Ammon's horn (tissue), 1 donor: ENCODE measurements around the gene SPSB1.
"Not testable (repeated sequence)": the region's sequence is repeated elsewhere in the genome, so short reads cannot be mapped to it uniquely, and the experiment has no call there.

Source experiments
- DNase-seq: peaks from one replicate; pipeline ENCODE4 v3.0.0-alpha.2; 2016; ENCODE audit warnings: low spot score

Gene SPSB1

DNA sequence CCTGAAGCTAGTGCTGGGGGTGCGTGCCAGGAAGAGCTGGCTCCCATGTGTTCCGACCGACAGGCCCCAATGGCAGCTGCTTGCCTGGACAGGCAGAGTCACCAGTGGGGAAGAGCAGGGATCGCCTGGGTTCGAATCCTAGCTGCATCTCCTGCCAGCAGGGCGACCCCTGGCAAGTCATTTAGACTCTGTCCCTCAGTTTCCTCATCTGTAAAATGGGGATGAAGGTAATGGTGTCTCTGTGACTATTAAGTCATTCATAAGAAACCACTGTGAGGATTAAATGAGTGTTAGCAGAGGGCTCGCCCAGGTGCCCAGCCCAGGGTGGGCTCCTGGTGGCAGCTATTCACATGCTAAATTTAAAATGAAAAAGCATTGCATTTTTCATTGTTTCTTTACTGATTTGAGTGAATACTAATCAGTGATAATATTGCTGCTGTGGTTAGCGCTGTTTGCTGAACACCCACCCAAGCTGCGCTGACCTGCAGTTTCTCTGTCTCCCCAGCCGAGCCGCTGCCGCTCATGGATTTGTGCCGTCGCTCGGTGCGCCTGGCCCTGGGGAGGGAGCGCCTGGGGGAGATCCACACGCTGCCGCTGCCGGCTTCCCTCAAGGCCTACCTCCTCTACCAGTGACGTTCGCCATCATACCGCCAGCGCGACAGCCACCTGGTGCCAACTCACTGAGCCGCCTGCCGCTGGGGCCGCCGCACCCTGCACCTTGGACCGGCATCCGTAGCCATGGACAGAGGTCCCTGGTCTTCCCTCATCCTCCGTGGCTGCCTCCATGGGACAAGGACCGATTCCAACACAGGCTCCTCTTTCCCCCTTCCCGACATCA is 74.5 kb downstream of the SPSB1 start:
- DNase-seq = no peak

DNA sequence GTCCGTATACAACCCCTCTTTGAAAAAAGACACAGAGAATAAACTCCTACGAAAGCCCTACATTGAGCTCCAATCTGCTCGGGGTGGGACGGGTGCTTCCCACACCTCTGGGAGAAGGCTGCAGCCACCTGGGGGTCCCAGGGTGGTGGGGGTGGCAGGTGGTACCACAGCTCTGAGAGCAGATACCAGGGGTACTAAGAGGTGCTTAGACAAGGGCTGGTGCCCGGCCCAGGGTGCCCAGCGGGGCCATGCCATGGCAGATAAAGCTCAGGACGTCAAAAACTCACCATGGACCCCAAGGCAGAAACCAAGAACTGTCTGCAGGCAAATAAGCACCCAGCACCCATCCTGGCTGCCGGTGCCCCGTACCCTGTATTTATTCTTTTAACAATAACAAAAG is 75.1 kb downstream of the SPSB1 start:
- no peak for DNase-seq

DNA sequence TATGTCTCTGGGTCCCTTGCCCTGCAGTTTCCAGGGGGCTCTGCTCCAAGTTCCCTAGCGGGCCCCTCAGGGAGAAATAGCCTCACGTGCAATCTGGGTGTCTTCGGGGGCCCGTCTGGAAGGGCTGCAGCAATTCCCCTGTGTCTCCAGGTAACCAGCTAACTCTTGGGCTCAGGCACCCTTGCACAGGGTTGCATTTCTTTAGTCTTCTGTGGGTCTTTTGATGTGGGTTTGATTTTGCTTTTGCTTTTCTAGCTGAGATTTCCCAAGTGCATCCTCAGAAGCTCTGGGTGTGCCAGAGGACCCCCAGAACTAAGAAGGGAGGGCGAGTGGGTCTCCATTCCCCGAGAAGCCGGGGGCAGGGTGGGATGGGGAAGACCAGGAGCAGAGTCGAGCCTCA is 75.7 kb downstream of the SPSB1 start:
- DNase-seq = no peak

DNA sequence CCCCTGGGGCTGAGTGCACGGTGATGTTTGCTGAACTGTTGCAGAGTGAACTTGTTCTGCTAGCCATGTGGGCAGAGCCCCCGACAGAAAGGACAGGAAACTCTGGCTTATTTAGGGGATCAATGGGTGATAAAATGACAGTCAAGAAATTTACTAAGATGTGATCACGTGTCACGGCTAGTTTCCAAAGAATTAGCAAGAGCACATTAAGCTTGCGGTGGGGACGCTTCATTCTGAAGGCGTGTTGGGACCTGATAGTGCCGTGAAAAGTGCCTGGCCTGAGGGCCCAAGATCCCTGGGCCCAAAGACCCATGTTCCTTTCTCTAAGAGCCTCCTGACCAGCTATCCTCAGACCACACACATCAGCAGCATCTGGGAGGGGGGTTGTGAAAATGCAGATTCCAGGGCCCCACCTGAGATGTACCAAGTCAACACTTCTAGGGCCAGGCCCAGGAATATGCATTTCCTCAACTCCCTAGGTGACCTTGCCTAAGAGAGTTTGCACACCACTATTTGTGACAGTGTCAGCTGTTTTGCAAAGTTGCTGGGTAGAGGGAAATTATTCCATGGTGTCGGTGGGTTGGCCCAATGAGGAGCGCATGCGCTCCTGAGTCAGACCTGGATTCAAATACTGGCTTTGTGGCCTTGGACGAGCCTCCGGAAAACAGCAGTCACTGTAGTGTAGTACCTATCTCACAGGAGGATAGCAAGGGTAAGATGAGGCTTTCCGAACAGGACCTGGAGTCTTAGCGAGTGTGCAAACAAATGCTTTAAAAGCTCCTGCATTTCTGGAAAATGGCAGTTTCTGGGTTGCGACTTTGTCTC is 77.5 kb downstream of the SPSB1 start:
- DNase-seq = no peak

DNA sequence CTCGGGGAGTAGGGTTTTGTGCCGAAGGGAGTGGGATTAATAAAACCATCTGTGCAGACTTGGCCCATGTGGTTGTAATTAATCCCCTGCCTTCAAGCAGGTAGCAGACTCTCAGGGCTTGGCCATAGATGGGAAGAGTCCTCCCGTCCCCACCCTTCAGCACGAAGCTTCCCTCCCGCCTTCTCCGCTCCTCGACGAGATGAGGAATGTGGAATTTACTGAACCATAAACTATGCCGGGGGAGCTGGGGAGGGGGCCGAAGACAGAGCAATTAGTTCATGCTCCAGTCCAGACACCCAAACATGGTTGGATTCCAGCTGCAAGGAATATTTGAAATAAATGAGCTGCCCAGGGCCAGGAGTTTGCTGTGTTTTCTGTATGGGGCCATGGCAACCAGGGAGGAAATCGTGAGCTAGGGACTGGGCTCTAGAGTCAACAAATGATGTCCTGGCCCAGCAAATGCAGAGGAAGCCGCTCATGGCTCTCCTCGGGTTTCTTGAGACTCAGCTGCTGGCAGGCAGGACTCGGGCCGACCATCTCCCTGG is 78.8 kb downstream of the SPSB1 start:
- DNase-seq = no peak

- DNase-seq = no peak
Observed at GRCh38 chr1:9371951-9372350, 79.3 kb downstream of the SPSB1 start.

GRCh38 chr1:9373619-9374018 is 80.9 kb downstream of the SPSB1 start:
- DNase-seq = no peak

DNA sequence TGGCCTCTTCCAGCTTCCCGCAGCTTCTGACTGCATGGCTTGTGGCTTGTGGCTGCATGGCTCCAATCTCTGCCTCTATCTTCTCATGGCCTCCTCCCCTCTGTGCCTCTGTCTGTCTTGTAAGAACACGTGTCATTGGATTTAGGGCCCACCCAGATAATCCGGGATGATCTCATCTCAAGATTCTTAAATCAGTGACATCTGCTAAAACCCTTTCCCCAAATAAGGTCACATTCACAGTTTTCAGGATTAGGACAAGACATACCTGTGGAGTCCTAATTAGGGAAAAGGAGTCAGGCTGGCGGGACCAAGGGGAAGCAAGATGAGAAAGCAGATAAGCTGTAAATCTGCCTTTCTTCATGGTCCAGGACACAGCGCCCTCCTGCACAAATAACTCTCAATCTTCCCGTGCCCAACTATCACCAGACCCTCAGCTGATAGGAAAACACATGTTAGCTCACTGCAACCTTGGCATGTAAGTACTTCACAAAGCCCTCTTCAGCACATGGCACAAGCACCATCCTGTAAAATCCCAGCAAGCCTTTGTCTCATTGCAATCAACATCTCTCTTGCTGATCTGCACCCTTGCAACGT is 82.2 kb downstream of the SPSB1 start:
- DNase-seq = no peak

- DNase-seq = no peak
Observed at GRCh38 chr1:9375912-9376311, 83.2 kb downstream of the SPSB1 start.

DNA sequence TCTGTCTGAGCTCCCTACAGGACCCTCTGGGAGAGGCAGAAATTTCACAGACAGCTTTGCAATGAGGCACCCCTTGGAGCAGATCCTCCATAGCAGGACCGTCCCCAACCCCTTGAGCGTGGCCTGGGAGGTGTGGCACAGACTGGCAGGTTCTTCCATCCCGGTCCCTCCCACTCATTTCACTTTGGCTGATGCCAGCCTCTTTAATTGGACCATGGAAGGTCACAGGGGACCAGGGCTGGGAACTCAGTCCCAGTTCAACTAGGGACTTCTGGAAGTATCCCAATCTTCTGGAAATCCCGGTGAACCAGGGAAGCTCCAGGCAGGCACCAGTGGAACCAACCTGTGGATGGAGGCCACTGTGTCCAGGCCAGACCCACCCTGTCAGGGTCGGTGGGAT is 83.7 kb downstream of the SPSB1 start:
- no peak for DNase-seq

DNA sequence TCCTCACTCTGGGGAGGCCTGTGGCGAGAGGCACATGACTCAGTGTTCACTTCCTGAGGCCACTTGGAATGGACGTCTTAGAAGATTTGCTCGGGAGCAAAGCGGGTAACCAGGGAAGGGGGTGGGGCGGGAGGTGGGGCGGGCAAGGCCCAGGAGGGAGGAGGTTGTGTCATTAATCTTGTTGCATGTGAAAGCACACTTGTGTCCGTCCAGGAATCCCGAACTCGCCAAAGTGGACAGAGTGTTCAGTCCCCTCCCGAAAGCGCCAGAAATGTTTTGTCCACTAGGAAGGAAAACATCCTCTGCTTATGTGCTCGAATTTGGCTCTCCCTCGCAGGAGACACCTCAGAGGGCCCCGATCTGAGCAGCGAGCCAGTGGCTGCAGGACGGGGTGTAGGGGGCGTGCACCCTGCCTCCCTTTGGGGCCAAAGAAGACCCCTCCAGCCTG is 84.2 kb downstream of the SPSB1 start:
- no peak for DNase-seq

GRCh38 chr1:9378801-9379200 is 86.1 kb downstream of the SPSB1 start:
- DNase-seq = no peak

DNA sequence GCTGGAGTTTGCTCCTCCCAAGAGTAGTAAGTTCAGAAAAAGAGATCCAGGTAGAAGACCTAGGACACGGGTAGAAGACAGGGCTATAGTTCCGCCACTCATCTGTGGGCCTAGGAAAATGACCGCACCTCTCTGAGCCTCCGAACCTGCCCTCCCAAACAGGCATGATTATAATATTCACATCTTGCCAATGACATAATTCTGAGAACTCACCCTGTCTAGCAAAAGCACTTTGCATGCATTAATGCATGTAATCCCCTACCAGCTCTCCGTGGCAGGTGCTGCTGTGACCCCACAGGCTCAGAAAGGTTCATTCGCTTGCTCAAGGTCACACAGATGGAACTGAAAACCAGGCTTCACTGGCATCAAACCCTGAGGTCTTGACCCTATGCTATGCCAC is 88.0 kb downstream of the SPSB1 start:
- DNase-seq = no peak

- DNase-seq = no peak
Observed at GRCh38 chr1:9382643-9383491, 90.2 kb downstream of the SPSB1 start.

DNA sequence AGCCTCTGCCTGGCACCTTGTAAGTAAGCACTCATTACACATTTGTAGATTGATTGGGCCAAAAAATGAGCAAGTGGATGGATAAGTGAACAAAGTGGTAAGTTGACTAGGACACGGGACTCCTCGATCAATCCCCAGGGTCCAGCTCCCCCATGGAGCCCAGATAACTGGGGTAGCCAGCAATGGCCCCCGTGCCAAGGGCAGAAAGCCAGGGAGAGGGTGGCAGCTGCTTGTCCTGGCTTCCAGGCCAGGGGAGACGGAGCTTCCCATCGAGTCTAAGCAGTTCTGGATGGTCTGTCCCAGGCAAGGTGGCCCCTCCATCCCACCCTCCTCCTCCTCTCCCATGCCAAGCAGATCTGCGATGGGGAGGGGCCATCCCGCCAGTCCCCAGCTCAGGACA is 91.4 kb downstream of the SPSB1 start:
- DNase-seq = no peak

DNA sequence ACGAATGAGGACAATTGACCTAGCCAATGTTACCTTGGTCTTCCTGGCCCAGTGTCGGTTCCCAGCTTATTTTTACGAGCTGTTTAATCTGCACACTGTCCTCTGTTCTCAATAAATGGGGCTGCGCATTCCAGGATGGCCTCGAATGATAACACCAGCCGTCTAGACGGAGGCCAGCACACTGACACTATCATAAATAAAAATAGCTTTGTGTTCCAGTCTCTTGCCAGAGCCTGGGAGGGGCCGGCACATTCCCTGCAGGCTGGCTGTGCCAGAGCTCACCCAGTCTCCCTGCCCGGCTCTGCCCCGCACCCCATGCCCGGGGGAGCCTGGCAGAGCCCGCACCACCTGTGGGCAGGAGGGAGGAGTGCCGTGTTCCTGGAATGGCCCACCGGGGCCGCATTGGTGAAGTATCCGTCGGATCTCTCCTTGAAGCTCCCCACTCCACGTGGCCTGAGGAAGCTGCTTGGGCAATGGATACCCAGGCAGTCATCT is 92.1 kb downstream of the SPSB1 start:
- peak; percentile 76 for DNase-seq

- not testable (repeated sequence) for DNase-seq
Observed at GRCh38 chr1:9385392-9385791, 92.7 kb downstream of the SPSB1 start.

- no peak for DNase-seq
Observed at GRCh38 chr1:9385801-9386573, 93.3 kb downstream of the SPSB1 start.

GRCh38 chr1:9388335-9389180 is 95.9 kb downstream of the SPSB1 start:
- DNase-seq = peak; percentile 99

GRCh38 chr1:9389968-9390367 is 97.3 kb downstream of the SPSB1 start:
- no peak for DNase-seq
